H1 (cell line): Measurements from ENCODE around the gene OBP2B. TPM values are rescaled to one million over a fixed set of nuclear protein-coding genes. Genes with fewer than 3 reads are reported as not detected.

Source experiments
- CTCF ChIA-PET: fragments of 300-600 bp; sonication (Branson Sonifier 250); formaldehyde crosslinking; loops from one replicate; lab custom pipeline; 2021; ENCODE audit not compliant: partially characterized antibody; lab: Charles Lee
- POLR2A ChIA-PET: fragments of 300-600 bp; sonication (Branson Sonifier 250); formaldehyde crosslinking; loops from one replicate; lab custom pipeline; 2021; ENCODE audit warnings: inconsistent platforms; ENCODE audit not compliant: partially characterized antibody; lab: Charles Lee
- DNase-seq, 2 experiments: peaks; one replicate each; pipeline versions ENCODE4 v3.0.0 to v3.0.0-alpha.2; 2010 to 2022; ENCODE audit warnings: low spot score in 2 of 2, low read depth in 1 of 2, mixed read lengths in 1 of 2
- FAIRE-seq: peaks from 2 replicates; lab custom pipeline; 2011; peaks lifted over from hg19 to GRCh38; lab: Jason Lieb, UNC
- H2AFZ ChIP-seq: 2 replicates; pipeline ENCODE4 v1.8.1; 2012; ENCODE audit warnings: low read length, inconsistent platforms
- H2AK5ac ChIP-seq: 2 replicates; pipeline ENCODE4 v1.6.1; 2013; ENCODE audit warnings: low read depth, low read length
- H2BK120ac ChIP-seq: replicated peaks from 2 replicates; pipeline ENCODE3; 2013; ENCODE audit warnings: low read depth, low read length, inconsistent platforms
- H2BK12ac ChIP-seq: 2 replicates; pipeline ENCODE4 v1.6.1; 2013; ENCODE audit warnings: low read depth, low read length
- H2BK15ac ChIP-seq: 2 replicates; pipeline ENCODE4 v1.6.1; 2013; ENCODE audit warnings: low read length
- H2BK20ac ChIP-seq: 2 replicates; pipeline ENCODE4 v1.6.1; 2013; ENCODE audit warnings: low read length
- H2BK5ac ChIP-seq: 2 replicates; pipeline ENCODE4 v1.6.1; 2013; ENCODE audit warnings: low read depth, low read length
- H3K14ac ChIP-seq: 2 replicates; pipeline ENCODE4 v1.6.1; 2013; ENCODE audit warnings: inconsistent platforms; ENCODE audit not compliant: insufficient read length
- H3K18ac ChIP-seq: 2 replicates; pipeline ENCODE4 v1.6.1; 2013; ENCODE audit warnings: low read length; ENCODE audit errors: extremely low read depth
- H3K23ac ChIP-seq: 2 replicates; pipeline ENCODE4 v1.6.1; 2013; ENCODE audit warnings: inconsistent platforms; ENCODE audit not compliant: insufficient read length
- H3K23me2 ChIP-seq: 2 replicates; pipeline ENCODE4 v1.6.1; 2013; ENCODE audit warnings: low read depth, low read length
- H3K27ac ChIP-seq: 2 replicates; pipeline ENCODE4 v1.6.1; 2011; ENCODE audit warnings: low read depth, low read length, inconsistent platforms
- H3K27me3 ChIP-seq, 4 experiments: replicated peaks in 1 of 4; 1 replicate in 1 of 4; 2 replicates in 3 of 4; pipeline versions ENCODE4 v1.6.1 to v1.8.1; 2011 to 2013; ENCODE audit warnings: low read length in 3 of 4, mild to moderate bottlenecking in 3 of 4, inconsistent platforms in 2 of 4, mixed read lengths in 2 of 4, moderate library complexity in 1 of 4; ENCODE audit not compliant: control insufficient read depth in 3 of 4, insufficient read depth in 3 of 4; ENCODE audit errors: extremely low read depth in 1 of 4
- H3K36me3 ChIP-seq, 4 experiments: 2 replicates each; pipeline versions ENCODE4 v1.6.1 to v1.8.1; 2011 to 2013; ENCODE audit warnings: mild to moderate bottlenecking in 4 of 4, low read length in 3 of 4, moderate library complexity in 2 of 4, control low read depth in 1 of 4, inconsistent platforms in 1 of 4; ENCODE audit not compliant: insufficient read depth in 4 of 4, control insufficient read depth in 2 of 4
- H3K4ac ChIP-seq: replicated peaks from 2 replicates; pipeline ENCODE3; 2013; ENCODE audit warnings: low read length, low read depth, mixed read lengths, inconsistent platforms; ENCODE audit not compliant: insufficient read length
- H3K4me1 ChIP-seq, 4 experiments: replicated peaks in 1 of 4; 1 replicate in 1 of 4; 2 replicates in 3 of 4; pipeline versions ENCODE4 v1.6.1 to v1.8.1; 2011 to 2013; ENCODE audit warnings: low read length in 3 of 4, inconsistent platforms in 2 of 4, mixed read lengths in 1 of 4; ENCODE audit not compliant: insufficient read depth in 4 of 4, control insufficient read depth in 3 of 4
- H3K4me2 ChIP-seq, 2 experiments: 2 replicates each; pipeline versions ENCODE4 v1.6.1 to v1.8.1; 2011 to 2013; ENCODE audit warnings: low read depth in 2 of 2, low read length in 2 of 2, control low read depth in 1 of 2, inconsistent platforms in 1 of 2, mild to moderate bottlenecking in 1 of 2; ENCODE audit not compliant: insufficient read depth in 1 of 2
- H3K4me3 ChIP-seq, 4 experiments: fragments of 200-600, 300-600 bp in 1 of 4; sonication (generic), shearing (Covaris generic), sonication (Bioruptor Twin) in 1 of 4; 2 replicates each; pipeline versions ENCODE4 v1.5.1 to v1.8.1; 2011 to 2016; ENCODE audit warnings: low read length in 4 of 4, low read depth in 3 of 4, control low read depth in 2 of 4, inconsistent platforms in 2 of 4, mild to moderate bottlenecking in 2 of 4, mixed read lengths in 1 of 4, moderate library complexity in 1 of 4; ENCODE audit not compliant: insufficient read depth in 2 of 4; ENCODE audit errors: extremely low read depth in 1 of 4
- H3K56ac ChIP-seq: replicated peaks from 2 replicates; pipeline ENCODE3; 2013; ENCODE audit warnings: low read depth, mild to moderate bottlenecking, mixed read lengths, low read length, inconsistent platforms; ENCODE audit not compliant: insufficient read length
- H3K79me1 ChIP-seq: 2 replicates; pipeline ENCODE4 v1.6.1; 2013; ENCODE audit warnings: low read depth, low read length, control low read depth
- H3K79me2 ChIP-seq, 2 experiments: 2 replicates each; pipeline versions ENCODE4 v1.6.1 to v1.8.1; 2012 to 2013; ENCODE audit warnings: low read length in 2 of 2, mild to moderate bottlenecking in 2 of 2, inconsistent platforms in 1 of 2; ENCODE audit not compliant: insufficient read depth in 2 of 2, control insufficient read depth in 1 of 2
- H3K9ac ChIP-seq, 4 experiments: replicated peaks in 1 of 4; 1 replicate in 1 of 4; 2 replicates in 3 of 4; pipeline versions ENCODE4 v1.6.1 to v1.8.1; 2011 to 2013; ENCODE audit warnings: low read depth in 3 of 4, low read length in 3 of 4, control low read depth in 2 of 4, mild to moderate bottlenecking in 2 of 4, moderate library complexity in 2 of 4, inconsistent platforms in 1 of 4; ENCODE audit errors: extremely low read depth in 1 of 4
- H3K9me3 ChIP-seq, 2 experiments: 2 replicates each; pipeline versions ENCODE4 v1.6.1 to v1.8.1; 2012 to 2013; ENCODE audit warnings: mild to moderate bottlenecking in 2 of 2, moderate library complexity in 2 of 2, control low read depth in 1 of 2, inconsistent platforms in 1 of 2, low read depth in 1 of 2, low read length in 1 of 2, mixed read lengths in 1 of 2; ENCODE audit not compliant: insufficient read depth in 2 of 2
- H4K20me1 ChIP-seq, 2 experiments: replicated peaks in 1 of 2; 2 replicates each; pipeline versions ENCODE3 to v1.8.1; 2011 to 2013; ENCODE audit warnings: inconsistent platforms in 2 of 2, low read length in 2 of 2, mild to moderate bottlenecking in 1 of 2; ENCODE audit not compliant: insufficient read depth in 2 of 2, control insufficient read depth in 1 of 2
- H4K5ac ChIP-seq: 2 replicates; pipeline ENCODE4 v1.6.1; 2013; ENCODE audit warnings: low read length, low read depth, mixed read lengths, inconsistent platforms; ENCODE audit not compliant: insufficient read length
- H4K8ac ChIP-seq: 2 replicates; pipeline ENCODE4 v1.8.0; 2013; ENCODE audit warnings: mild to moderate bottlenecking, moderate library complexity, low read length, inconsistent platforms; ENCODE audit not compliant: insufficient read depth; ENCODE audit errors: extremely low read depth
- H4K91ac ChIP-seq: replicated peaks from 2 replicates; pipeline ENCODE3; 2013; ENCODE audit warnings: low read length, mixed read lengths, inconsistent platforms; ENCODE audit not compliant: insufficient read length
- E2F6 ChIP-seq: IDR thresholded peaks from 2 replicates; pipeline ENCODE4 v1.6.1; 2012; ENCODE audit warnings: inconsistent platforms
- KDM1A ChIP-seq: fragments of 200-600, 300-600 bp; sonication (generic); IDR thresholded peaks from 2 replicates; pipeline ENCODE4 v1.7.1; 2016; ENCODE audit warnings: mild to moderate bottlenecking, low read length, borderline replicate concordance
- POLR2A ChIP-seq, 2 experiments: IDR thresholded peaks; 1 replicate in 1 of 2; 2 replicates in 1 of 2; pipeline ENCODE4 v1.6.1; 2011; ENCODE audit warnings: low read depth in 2 of 2, low read length in 2 of 2, mild to moderate bottlenecking in 2 of 2; ENCODE audit errors: control extremely low read depth in 1 of 2
- WGBS, 2 experiments: shearing (Covaris generic) in 1 of 2; methylation state at CpG; one replicate each; pipeline versions ENCODE4 v1.1.6 to v1.1.7; 2013 to 2015; ENCODE audit warnings: low lambda C conversion rate in 2 of 2, mixed read lengths in 2 of 2, inconsistent platforms in 1 of 2, low coverage in 1 of 2, missing lambda C conversion rate in 1 of 2; ENCODE audit not compliant: insufficient replicate concordance in 2 of 2, insufficient coverage in 1 of 2, insufficient read length in 1 of 2; ENCODE audit errors: extremely low coverage in 1 of 2, missing lambda C conversion rate in 1 of 2; 5-methylcytosine and 5-hydroxymethylcytosine counted together
- polyA plus RNA-seq, 7 experiments: library from polyadenylated mRNA; depleted of rRNA in 3 of 7; stranded (reverse) in 5 of 7; unstranded in 2 of 7; fragments of >200 nt in 5 of 7; fragments of 200-250 nt in 2 of 7; gene quantifications; 1 replicate in 5 of 7; 2 replicates in 1 of 7; 4 replicates in 1 of 7; pipeline versions ENCODE4 v1.2.1 to v1.2.3, GENCODE V29; 2011 to 2013; ENCODE audit warnings: missing spikeins in 2 of 7, mixed read lengths in 2 of 7
- total RNA-seq: library from RNA; stranded (reverse); fragmentation: NEBNext Ultra II Directional; extraction: Animal tissue kit (Norgen Biotek cat#: 25700); gene quantifications from 2 replicates; pipeline ENCODE4 v1.2.1, GENCODE V29; 2021

OBP2B gene
- total and polyA plus RNA-seq, 2 of the 8 experiments (the other 6 are each of a cell fraction or from before 2014, with no cell fraction given): not detected

- WGBS, 2 experiments: 57% methylated on average over 49 of the region's 54 CpGs; no CpG with 5 or more reads in 1 of the 2 experiments
- no peak overlapping the region for H3K9ac ChIP-seq
Observed at GRCh38 chr9:133162861-133163503, 46.1 kb downstream of the OBP2B start.

More at GRCh38 chr9:133162861-133163503, 46.1 kb downstream of the OBP2B start:
- H3K4ac ChIP-seq: no peak overlapping the region
- no peak overlapping the region for H2BK5ac ChIP-seq
- H3K23ac ChIP-seq: no peak overlapping the region
- no peaks in the 10 kb centered on the region for H3K79me2 ChIP-seq
- peak overlapping the region; percentile 30 for H4K91ac ChIP-seq
- no peaks in the 10 kb centered on the region for H3K79me1 ChIP-seq
- peaks cover 7% of the 10 kb centered on the region; the same call in 1 of the 2 replicates for H3K23me2 ChIP-seq
- no peak overlapping the region for H2BK12ac ChIP-seq
- H4K8ac ChIP-seq: no peak overlapping the region; the same call in 1 of the 2 replicates
- H4K5ac ChIP-seq: no peak overlapping the region
- TF ChIP-seq E2F6 (peak; percentile 45; the same call in 1 of the 2 replicates), KDM1A (peak; percentile 8; the same call in 1 of the 2 replicates), POLR2A (IDR thresholded peaks at IDR 0.05; ENCODE audit: control extremely low read depth in 1 of 2, low read depth in 2 of 2, low read length in 2 of 2) (no peak)
- peak overlapping the region; percentile 42 to 75 (median 54) for H3K4me3 ChIP-seq
- H3K9me3 ChIP-seq: no peaks in the 10 kb centered on the region
- peaks cover 0 to 8% of the 10 kb centered on the region in 2 experiments for H4K20me1 ChIP-seq
- peak overlapping the region; percentile 60 to 83 for H3K4me2 ChIP-seq
- H3K36me3 ChIP-seq: no peaks in the 10 kb centered on the region
- peaks cover 0 to 3% (median 0%) of the 10 kb centered on the region in 4 experiments; a peak in 2 of 7 replicates for H3K4me1 ChIP-seq
- H2AFZ ChIP-seq: no peak overlapping the region
- no peak overlapping the region for H2BK15ac ChIP-seq
- H3K27me3 ChIP-seq: peaks cover 2 to 25% (median 16%) of the 10 kb centered on the region in 4 experiments
- no peak overlapping the region for H3K27ac ChIP-seq
- H2BK120ac ChIP-seq: no peak overlapping the region
- H2BK20ac ChIP-seq: no peak overlapping the region
- ChIA-PET CTCF (interaction anchor here (1.1 to 1.4 kb wide), 3 partner anchors 9 to 24 kb away, joined by 4 to 8 read pairs (median 5); no protein-coding TSS in a partner anchor), POLR2A (no interaction called here)
- H3K18ac ChIP-seq: no peak overlapping the region; the same call in 1 of the 2 replicates
- H3K56ac ChIP-seq: no peak overlapping the region
- H3K14ac ChIP-seq: no peak overlapping the region
- H2AK5ac ChIP-seq: no peak overlapping the region
- no peak for FAIRE-seq
- no peak for DNase-seq
